Activated naive CD8-positive, alpha-beta T cell (primary cell): ENCODE data around the gene NUDT22.

ENCODE experiments used
- H3K27ac Mint-ChIP-seq: one replicate; pipeline ENCODE4 v1.8.0; 2021; ENCODE audit warnings: mixed read lengths
- H3K27me3 Mint-ChIP-seq: one replicate; pipeline ENCODE4 v1.8.0; 2021; ENCODE audit warnings: mixed read lengths
- H3K36me3 Mint-ChIP-seq: one replicate; pipeline ENCODE4 v1.8.0; 2021; ENCODE audit warnings: mixed read lengths
- H3K4me1 Mint-ChIP-seq: one replicate; pipeline ENCODE4 v1.8.0; 2021; ENCODE audit warnings: low read depth, mixed read lengths
- H3K4me3 Mint-ChIP-seq: one replicate; pipeline ENCODE4 v1.8.0; 2021; ENCODE audit warnings: mild to moderate bottlenecking, mixed read lengths
- H3K9me3 Mint-ChIP-seq: one replicate; pipeline ENCODE4 v1.8.0; 2021; ENCODE audit warnings: low read depth, mixed read lengths

The NUDT22 gene

GRCh38 chr11:64230171-64230984 lies 4.3 kb downstream of the NUDT22 start, which contains the start of gene DNAJC4:
Gene DNAJC4, plus strand, starts transcription at chr11:64230548. Its CDS starts 307 bp downstream, at chr11:64230855.
- Mint-ChIP-seq H3K36me3 (no peaks in the 10 kb centered on the region), H3K4me3 (peak within 1 kb of the TSS; percentile 80), H3K27me3 (no peaks in the 10 kb centered on the region), H3K27ac (peak within 1 kb of the TSS; percentile 84), H3K4me1 (peaks cover 42% of the 10 kb centered on the region), H3K9me3 (no peaks in the 10 kb centered on the region)

DNA sequence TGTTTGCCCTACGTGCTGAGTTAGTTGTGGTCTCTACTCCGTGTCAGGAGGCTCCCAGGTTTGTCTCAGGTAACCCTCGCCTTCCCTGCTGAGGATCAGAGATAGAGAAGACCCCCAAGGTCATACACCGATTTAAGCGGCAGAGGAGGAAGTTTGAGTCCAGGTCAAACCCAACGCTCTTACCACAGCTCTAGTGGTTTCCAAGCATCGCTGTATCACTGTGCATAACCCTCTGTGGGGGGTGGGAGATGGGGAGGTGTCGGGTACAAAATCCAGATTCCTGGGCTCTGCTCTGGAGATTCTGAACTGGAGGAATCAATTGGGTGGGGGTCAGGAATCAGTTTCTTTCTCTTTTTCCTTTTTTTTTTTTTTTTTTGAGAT lies 4.9 kb downstream of the NUDT22 start:
- Mint-ChIP-seq H3K27me3 (no peaks in the 10 kb centered on the region), H3K4me3 (peak overlapping the region; percentile 80), H3K36me3 (no peaks in the 10 kb centered on the region), H3K9me3 (no peaks in the 10 kb centered on the region), H3K27ac (peak overlapping the region; percentile 84), H3K4me1 (peaks cover 44% of the 10 kb centered on the region)

- H3K9me3 Mint-ChIP-seq = no peaks in the 10 kb centered on the region
- no peaks in the 10 kb centered on the region for H3K27me3 Mint-ChIP-seq
- H3K36me3 Mint-ChIP-seq = no peaks in the 10 kb centered on the region
- peaks cover 44% of the 10 kb centered on the region for H3K4me1 Mint-ChIP-seq
- no peak overlapping the region for H3K27ac Mint-ChIP-seq
- H3K4me3 Mint-ChIP-seq = peak overlapping the region; percentile 80
These were observed 5.5 kb downstream of the NUDT22 start for GRCh38 chr11:64231546-64231945.

DNA sequence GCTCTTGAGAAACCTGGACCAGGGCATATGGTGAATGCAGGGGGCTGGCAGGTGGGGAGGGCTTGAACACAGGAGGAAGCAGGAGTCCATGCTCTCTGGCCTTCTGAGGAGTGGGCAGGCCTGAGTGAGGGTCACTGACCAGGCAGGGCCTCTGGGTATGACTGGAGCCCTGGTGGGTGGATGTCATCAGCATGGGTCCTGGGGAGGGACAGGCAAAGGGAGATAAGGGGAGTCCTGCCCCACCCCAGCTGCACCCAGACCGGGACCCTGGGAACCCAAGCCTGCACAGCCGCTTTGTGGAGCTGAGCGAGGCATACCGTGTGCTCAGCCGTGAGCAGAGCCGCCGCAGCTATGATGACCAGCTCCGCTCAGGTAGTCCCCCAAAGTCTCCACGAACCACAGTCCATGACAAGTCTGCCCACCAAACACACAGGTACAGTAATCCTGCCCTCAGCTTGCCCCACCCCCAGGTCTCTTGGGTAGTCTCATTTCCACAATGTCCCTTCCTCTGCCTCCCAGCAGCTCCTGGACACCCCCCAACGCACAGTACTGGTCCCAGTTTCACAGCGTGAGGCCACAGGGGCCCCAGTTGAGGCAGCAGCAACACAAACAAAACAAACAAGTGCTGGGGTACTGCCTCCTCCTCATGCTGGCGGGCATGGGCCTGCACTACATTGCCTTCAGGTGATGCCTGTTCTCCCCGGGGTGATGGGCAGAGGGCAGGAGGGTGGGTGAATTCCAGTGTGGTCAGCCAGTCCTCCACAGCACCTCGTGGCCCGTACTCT lies 6.3 kb downstream of the NUDT22 start:
- H3K27ac Mint-ChIP-seq = peak overlapping the region; percentile 54
- H3K4me3 Mint-ChIP-seq = peak overlapping the region; percentile 80
- H3K36me3 Mint-ChIP-seq = no peaks in the 10 kb centered on the region
- no peaks in the 10 kb centered on the region for H3K27me3 Mint-ChIP-seq
- H3K9me3 Mint-ChIP-seq = no peaks in the 10 kb centered on the region
- peaks cover 41% of the 10 kb centered on the region for H3K4me1 Mint-ChIP-seq

DNA sequence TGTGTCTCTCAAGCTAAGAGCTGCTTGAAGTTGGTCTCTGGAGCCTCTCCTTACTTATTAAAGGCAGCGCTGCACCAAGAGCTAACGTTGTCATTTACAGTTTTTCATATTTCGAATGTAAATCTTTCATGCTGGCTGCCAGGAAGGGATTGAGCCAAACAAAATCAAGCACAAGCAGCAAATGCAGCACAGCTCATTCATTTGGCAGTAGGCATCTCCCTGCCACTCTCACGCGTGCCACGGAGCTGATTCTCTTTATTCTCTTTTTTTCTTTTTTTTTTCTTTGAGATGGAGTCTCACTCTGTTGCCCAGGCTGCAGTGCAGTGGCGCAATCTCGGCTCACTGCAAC lies 6.9 kb downstream of the NUDT22 start:
- H3K4me1 Mint-ChIP-seq = peaks cover 37% of the 10 kb centered on the region
- H3K27ac Mint-ChIP-seq = peak overlapping the region; percentile 54
- H3K27me3 Mint-ChIP-seq = no peaks in the 10 kb centered on the region
- H3K4me3 Mint-ChIP-seq = peak overlapping the region; percentile 76
- H3K9me3 Mint-ChIP-seq = no peaks in the 10 kb centered on the region
- no peaks in the 10 kb centered on the region for H3K36me3 Mint-ChIP-seq

DNA sequence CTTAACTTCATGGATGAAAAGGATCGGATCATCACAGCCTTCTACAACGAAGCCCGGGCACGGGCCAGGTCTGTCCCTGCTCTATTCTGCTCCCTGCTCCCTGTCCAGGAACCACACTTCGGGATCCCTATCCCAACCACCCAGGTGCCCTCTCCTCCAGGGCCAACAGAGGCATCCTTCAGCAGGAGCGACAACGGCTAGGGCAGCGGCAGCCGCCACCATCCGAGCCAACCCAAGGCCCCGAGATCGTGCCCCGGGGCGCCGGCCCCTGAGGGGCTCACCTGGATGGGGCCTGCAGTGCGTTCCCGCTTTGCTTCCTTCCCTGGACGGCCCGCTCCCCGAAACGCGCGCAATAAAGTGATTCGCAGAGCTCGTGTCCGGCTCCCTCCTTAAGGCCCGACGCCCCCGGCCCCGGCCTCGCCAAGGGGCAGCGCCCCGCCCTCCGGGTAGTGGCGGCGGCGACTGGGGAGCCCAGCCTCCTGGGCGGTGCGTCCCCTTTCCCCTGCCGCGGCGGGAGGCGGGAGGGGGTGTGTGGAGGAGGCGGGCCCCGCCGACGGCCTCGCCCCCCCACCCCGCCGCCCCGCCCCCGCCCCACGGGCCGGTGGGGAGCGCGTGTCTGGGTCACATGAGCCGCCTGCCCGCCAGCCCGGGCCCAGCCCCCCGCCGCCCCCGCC lies 8.0 kb downstream of the NUDT22 start, which contains the start of gene VEGFB:
VEGFB (plus strand) TSS at position 672 of the 674 bp plus-strand sequence. CDS start 250 bp downstream, outside the sequence.
- Mint-ChIP-seq H3K27me3 (no peaks in the 10 kb centered on the region), H3K4me1 (peaks cover 38% of the 10 kb centered on the region), H3K27ac (peak within 1 kb of the TSS; percentile 84), H3K36me3 (no peaks in the 10 kb centered on the region), H3K4me3 (peak within 1 kb of the TSS; percentile 87), H3K9me3 (no peaks in the 10 kb centered on the region)

- H3K36me3 Mint-ChIP-seq = no peaks in the 10 kb centered on the region
- no peaks in the 10 kb centered on the region for H3K9me3 Mint-ChIP-seq
- no peaks in the 10 kb centered on the region for H3K27me3 Mint-ChIP-seq
- H3K27ac Mint-ChIP-seq = no peak overlapping the region
- H3K4me3 Mint-ChIP-seq = peak overlapping the region; percentile 87
- H3K4me1 Mint-ChIP-seq = peaks cover 35% of the 10 kb centered on the region
These were observed 8.7 kb downstream of the NUDT22 start for GRCh38 chr11:64234647-64235379.

- Mint-ChIP-seq H3K4me1 (peaks cover 39% of the 10 kb centered on the region), H3K27me3 (no peaks in the 10 kb centered on the region), H3K9me3 (no peaks in the 10 kb centered on the region), H3K4me3 (peak overlapping the region; percentile 87), H3K36me3 (no peaks in the 10 kb centered on the region), H3K27ac (peak overlapping the region; percentile 84)
These were observed 9.5 kb downstream of the NUDT22 start for GRCh38 chr11:64235437-64236161.

GRCh38 chr11:64237484-64237951 lies 11.4 kb downstream of the NUDT22 start:
- H3K9me3 Mint-ChIP-seq = no peaks in the 10 kb centered on the region
- no peak overlapping the region for H3K4me3 Mint-ChIP-seq
- H3K27ac Mint-ChIP-seq = no peak overlapping the region
- H3K27me3 Mint-ChIP-seq = no peaks in the 10 kb centered on the region
- peaks cover 29% of the 10 kb centered on the region for H3K4me1 Mint-ChIP-seq
- no peaks in the 10 kb centered on the region for H3K36me3 Mint-ChIP-seq

DNA sequence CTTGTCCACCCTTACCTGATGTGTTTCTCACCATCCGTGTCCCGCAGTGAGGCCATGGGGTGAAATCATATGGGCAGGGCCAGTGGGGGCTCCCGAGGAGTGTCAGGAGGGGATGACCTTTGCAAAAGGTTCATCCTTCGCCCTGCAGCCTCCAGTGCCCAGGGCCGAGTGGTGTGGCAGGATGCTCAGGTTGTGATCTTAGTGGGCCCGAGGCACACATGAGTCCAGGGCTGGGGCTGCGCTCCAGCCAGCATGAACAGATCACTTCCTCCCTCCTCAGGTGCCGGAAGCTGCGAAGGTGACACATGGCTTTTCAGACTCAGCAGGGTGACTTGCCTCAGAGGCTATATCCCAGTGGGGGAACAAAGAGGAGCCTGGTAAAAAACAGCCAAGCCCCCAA lies 12.0 kb downstream of the NUDT22 start:
- Mint-ChIP-seq H3K36me3 (no peaks in the 10 kb centered on the region), H3K4me1 (peaks cover 31% of the 10 kb centered on the region), H3K9me3 (no peaks in the 10 kb centered on the region), H3K27me3 (no peaks in the 10 kb centered on the region), H3K27ac (peak overlapping the region; percentile 34), H3K4me3 (no peak overlapping the region)

GRCh38 chr11:64238999-64239398 lies 12.9 kb downstream of the NUDT22 start:
- no peaks in the 10 kb centered on the region for H3K36me3 Mint-ChIP-seq
- no peaks in the 10 kb centered on the region for H3K27me3 Mint-ChIP-seq
- H3K9me3 Mint-ChIP-seq = no peaks in the 10 kb centered on the region
- peaks cover 33% of the 10 kb centered on the region for H3K4me1 Mint-ChIP-seq
- peak overlapping the region; percentile 27 for H3K4me3 Mint-ChIP-seq
- peak overlapping the region; percentile 34 for H3K27ac Mint-ChIP-seq

GRCh38 chr11:64239662-64240434 lies 13.8 kb downstream of the NUDT22 start:
- Mint-ChIP-seq H3K27me3 (no peaks in the 10 kb centered on the region), H3K36me3 (no peaks in the 10 kb centered on the region), H3K9me3 (no peaks in the 10 kb centered on the region), H3K27ac (peak overlapping the region; percentile 97), H3K4me1 (peaks cover 33% of the 10 kb centered on the region), H3K4me3 (peak overlapping the region; percentile 92)
